H1 (cell line): Measurements from ENCODE around the gene ZNF407. TPM values are rescaled to one million over a fixed set of nuclear protein-coding genes. Genes with fewer than 3 reads are reported as not detected.

Experiments used
- CTCF ChIA-PET: fragments of 300-600 bp; sonication (Branson Sonifier 250); formaldehyde crosslinking; loops from one replicate; lab custom pipeline; 2021; ENCODE audit not compliant: partially characterized antibody; lab: Charles Lee
- POLR2A ChIA-PET: fragments of 300-600 bp; sonication (Branson Sonifier 250); formaldehyde crosslinking; loops from one replicate; lab custom pipeline; 2021; ENCODE audit warnings: inconsistent platforms; ENCODE audit not compliant: partially characterized antibody; lab: Charles Lee
- DNase-seq, 2 experiments: peaks; one replicate each; pipeline versions ENCODE4 v3.0.0 to v3.0.0-alpha.2; 2010 to 2022; ENCODE audit warnings: low spot score in 2 of 2, low read depth in 1 of 2, mixed read lengths in 1 of 2
- FAIRE-seq: peaks from 2 replicates; lab custom pipeline; 2011; peaks lifted over from hg19 to GRCh38; lab: Jason Lieb, UNC
- H2AFZ ChIP-seq: 2 replicates; pipeline ENCODE4 v1.8.1; 2012; ENCODE audit warnings: low read length, inconsistent platforms
- H2AK5ac ChIP-seq: 2 replicates; pipeline ENCODE4 v1.6.1; 2013; ENCODE audit warnings: low read depth, low read length
- H2BK120ac ChIP-seq: replicated peaks from 2 replicates; pipeline ENCODE3; 2013; ENCODE audit warnings: low read depth, low read length, inconsistent platforms
- H2BK12ac ChIP-seq: 2 replicates; pipeline ENCODE4 v1.6.1; 2013; ENCODE audit warnings: low read depth, low read length
- H2BK15ac ChIP-seq: 2 replicates; pipeline ENCODE4 v1.6.1; 2013; ENCODE audit warnings: low read length
- H2BK20ac ChIP-seq: 2 replicates; pipeline ENCODE4 v1.6.1; 2013; ENCODE audit warnings: low read length
- H2BK5ac ChIP-seq: 2 replicates; pipeline ENCODE4 v1.6.1; 2013; ENCODE audit warnings: low read depth, low read length
- H3K14ac ChIP-seq: 2 replicates; pipeline ENCODE4 v1.6.1; 2013; ENCODE audit warnings: inconsistent platforms; ENCODE audit not compliant: insufficient read length
- H3K18ac ChIP-seq: 2 replicates; pipeline ENCODE4 v1.6.1; 2013; ENCODE audit warnings: low read length; ENCODE audit errors: extremely low read depth
- H3K23ac ChIP-seq: 2 replicates; pipeline ENCODE4 v1.6.1; 2013; ENCODE audit warnings: inconsistent platforms; ENCODE audit not compliant: insufficient read length
- H3K23me2 ChIP-seq: 2 replicates; pipeline ENCODE4 v1.6.1; 2013; ENCODE audit warnings: low read depth, low read length
- H3K27ac ChIP-seq: 2 replicates; pipeline ENCODE4 v1.6.1; 2011; ENCODE audit warnings: low read depth, low read length, inconsistent platforms
- H3K27me3 ChIP-seq, 4 experiments: replicated peaks in 1 of 4; 1 replicate in 1 of 4; 2 replicates in 3 of 4; pipeline versions ENCODE4 v1.6.1 to v1.8.1; 2011 to 2013; ENCODE audit warnings: low read length in 3 of 4, mild to moderate bottlenecking in 3 of 4, inconsistent platforms in 2 of 4, mixed read lengths in 2 of 4, moderate library complexity in 1 of 4; ENCODE audit not compliant: control insufficient read depth in 3 of 4, insufficient read depth in 3 of 4; ENCODE audit errors: extremely low read depth in 1 of 4
- H3K36me3 ChIP-seq, 4 experiments: 2 replicates each; pipeline versions ENCODE4 v1.6.1 to v1.8.1; 2011 to 2013; ENCODE audit warnings: mild to moderate bottlenecking in 4 of 4, low read length in 3 of 4, moderate library complexity in 2 of 4, control low read depth in 1 of 4, inconsistent platforms in 1 of 4; ENCODE audit not compliant: insufficient read depth in 4 of 4, control insufficient read depth in 2 of 4
- H3K4ac ChIP-seq: replicated peaks from 2 replicates; pipeline ENCODE3; 2013; ENCODE audit warnings: low read length, low read depth, mixed read lengths, inconsistent platforms; ENCODE audit not compliant: insufficient read length
- H3K4me1 ChIP-seq, 4 experiments: replicated peaks in 1 of 4; 1 replicate in 1 of 4; 2 replicates in 3 of 4; pipeline versions ENCODE4 v1.6.1 to v1.8.1; 2011 to 2013; ENCODE audit warnings: low read length in 3 of 4, inconsistent platforms in 2 of 4, mixed read lengths in 1 of 4; ENCODE audit not compliant: insufficient read depth in 4 of 4, control insufficient read depth in 3 of 4
- H3K4me2 ChIP-seq, 2 experiments: 2 replicates each; pipeline versions ENCODE4 v1.6.1 to v1.8.1; 2011 to 2013; ENCODE audit warnings: low read depth in 2 of 2, low read length in 2 of 2, control low read depth in 1 of 2, inconsistent platforms in 1 of 2, mild to moderate bottlenecking in 1 of 2; ENCODE audit not compliant: insufficient read depth in 1 of 2
- H3K4me3 ChIP-seq, 4 experiments: fragments of 200-600, 300-600 bp in 1 of 4; sonication (generic), shearing (Covaris generic), sonication (Bioruptor Twin) in 1 of 4; 2 replicates each; pipeline versions ENCODE4 v1.5.1 to v1.8.1; 2011 to 2016; ENCODE audit warnings: low read length in 4 of 4, low read depth in 3 of 4, control low read depth in 2 of 4, inconsistent platforms in 2 of 4, mild to moderate bottlenecking in 2 of 4, mixed read lengths in 1 of 4, moderate library complexity in 1 of 4; ENCODE audit not compliant: insufficient read depth in 2 of 4; ENCODE audit errors: extremely low read depth in 1 of 4
- H3K56ac ChIP-seq: replicated peaks from 2 replicates; pipeline ENCODE3; 2013; ENCODE audit warnings: low read depth, mild to moderate bottlenecking, mixed read lengths, low read length, inconsistent platforms; ENCODE audit not compliant: insufficient read length
- H3K79me1 ChIP-seq: 2 replicates; pipeline ENCODE4 v1.6.1; 2013; ENCODE audit warnings: low read depth, low read length, control low read depth
- H3K79me2 ChIP-seq, 2 experiments: 2 replicates each; pipeline versions ENCODE4 v1.6.1 to v1.8.1; 2012 to 2013; ENCODE audit warnings: low read length in 2 of 2, mild to moderate bottlenecking in 2 of 2, inconsistent platforms in 1 of 2; ENCODE audit not compliant: insufficient read depth in 2 of 2, control insufficient read depth in 1 of 2
- H3K9ac ChIP-seq, 4 experiments: replicated peaks in 1 of 4; 1 replicate in 1 of 4; 2 replicates in 3 of 4; pipeline versions ENCODE4 v1.6.1 to v1.8.1; 2011 to 2013; ENCODE audit warnings: low read depth in 3 of 4, low read length in 3 of 4, control low read depth in 2 of 4, mild to moderate bottlenecking in 2 of 4, moderate library complexity in 2 of 4, inconsistent platforms in 1 of 4; ENCODE audit errors: extremely low read depth in 1 of 4
- H3K9me3 ChIP-seq, 2 experiments: 2 replicates each; pipeline versions ENCODE4 v1.6.1 to v1.8.1; 2012 to 2013; ENCODE audit warnings: mild to moderate bottlenecking in 2 of 2, moderate library complexity in 2 of 2, control low read depth in 1 of 2, inconsistent platforms in 1 of 2, low read depth in 1 of 2, low read length in 1 of 2, mixed read lengths in 1 of 2; ENCODE audit not compliant: insufficient read depth in 2 of 2
- H4K20me1 ChIP-seq, 2 experiments: replicated peaks in 1 of 2; 2 replicates each; pipeline versions ENCODE3 to v1.8.1; 2011 to 2013; ENCODE audit warnings: inconsistent platforms in 2 of 2, low read length in 2 of 2, mild to moderate bottlenecking in 1 of 2; ENCODE audit not compliant: insufficient read depth in 2 of 2, control insufficient read depth in 1 of 2
- H4K5ac ChIP-seq: 2 replicates; pipeline ENCODE4 v1.6.1; 2013; ENCODE audit warnings: low read length, low read depth, mixed read lengths, inconsistent platforms; ENCODE audit not compliant: insufficient read length
- H4K8ac ChIP-seq: 2 replicates; pipeline ENCODE4 v1.8.0; 2013; ENCODE audit warnings: mild to moderate bottlenecking, moderate library complexity, low read length, inconsistent platforms; ENCODE audit not compliant: insufficient read depth; ENCODE audit errors: extremely low read depth
- H4K91ac ChIP-seq: replicated peaks from 2 replicates; pipeline ENCODE3; 2013; ENCODE audit warnings: low read length, mixed read lengths, inconsistent platforms; ENCODE audit not compliant: insufficient read length
- BCL11A ChIP-seq, 2 experiments: IDR thresholded peaks; one replicate each; pipeline ENCODE4 v1.6.1; 2011; ENCODE audit warnings: low read depth in 2 of 2, low read length in 2 of 2, mild to moderate bottlenecking in 2 of 2
- CREB1 ChIP-seq: IDR thresholded peaks from 2 replicates; pipeline ENCODE4 v1.6.1; 2012; ENCODE audit warnings: inconsistent platforms
- RAD21 ChIP-seq, 2 experiments: IDR thresholded peaks in 1 of 2; conservative IDR thresholded peaks in 1 of 2; 2 replicates each; pipeline ENCODE4 v1.6.1; 2011; ENCODE audit warnings: low read depth in 2 of 2, low read length in 2 of 2, improper control_type of control experiment in 1 of 2, inconsistent platforms in 1 of 2, mild to moderate bottlenecking in 1 of 2, moderate library complexity in 1 of 2
- WGBS, 2 experiments: shearing (Covaris generic) in 1 of 2; methylation state at CpG; one replicate each; pipeline versions ENCODE4 v1.1.6 to v1.1.7; 2013 to 2015; ENCODE audit warnings: low lambda C conversion rate in 2 of 2, mixed read lengths in 2 of 2, inconsistent platforms in 1 of 2, low coverage in 1 of 2, missing lambda C conversion rate in 1 of 2; ENCODE audit not compliant: insufficient replicate concordance in 2 of 2, insufficient coverage in 1 of 2, insufficient read length in 1 of 2; ENCODE audit errors: extremely low coverage in 1 of 2, missing lambda C conversion rate in 1 of 2; 5-methylcytosine and 5-hydroxymethylcytosine counted together
- polyA plus RNA-seq, 7 experiments: library from polyadenylated mRNA; depleted of rRNA in 3 of 7; stranded (reverse) in 5 of 7; unstranded in 2 of 7; fragments of >200 nt in 5 of 7; fragments of 200-250 nt in 2 of 7; gene quantifications; 1 replicate in 5 of 7; 2 replicates in 1 of 7; 4 replicates in 1 of 7; pipeline versions ENCODE4 v1.2.1 to v1.2.3, GENCODE V29; 2011 to 2013; ENCODE audit warnings: missing spikeins in 2 of 7, mixed read lengths in 2 of 7
- total RNA-seq: library from RNA; stranded (reverse); fragmentation: NEBNext Ultra II Directional; extraction: Animal tissue kit (Norgen Biotek cat#: 25700); gene quantifications from 2 replicates; pipeline ENCODE4 v1.2.1, GENCODE V29; 2021

Gene ZNF407
- total and polyA plus RNA-seq, 2 of the 8 experiments (the other 6 are each of a cell fraction or from before 2014, with no cell fraction given), result 1.5 to 6.8 TPM

GRCh38 chr18:75003039-75003438 is 405.4 kb downstream of the ZNF407 start:
- Histone ChIP-seq H3K79me1 (no peaks in the 10 kb centered on the region), H3K27me3 (no peaks in the 10 kb centered on the region), H3K79me2 (no peaks in the 10 kb centered on the region), H3K27ac (no peak overlapping the region), H2BK5ac (no peak overlapping the region), H3K4ac (no peak overlapping the region), H3K23me2 (no peaks in the 10 kb centered on the region), H2BK15ac (no peak overlapping the region), H2AK5ac (no peak overlapping the region), H3K4me2 (no peak overlapping the region), H2AFZ (no peak overlapping the region), H3K4me3 (no peak overlapping the region), H3K23ac (no peak overlapping the region), H3K9me3 (no peaks in the 10 kb centered on the region), H4K5ac (no peak overlapping the region), H3K9ac (no peak overlapping the region), H3K4me1 (peaks cover 0 to 2% (median 0%) of the 10 kb centered on the region in 4 experiments; a peak in 2 of 7 replicates), H3K36me3 (no peaks in the 10 kb centered on the region), H4K20me1 (no peaks in the 10 kb centered on the region), H3K56ac (no peak overlapping the region), H2BK12ac (no peak overlapping the region), H3K18ac (no peak overlapping the region), H2BK20ac (no peak overlapping the region), H2BK120ac (no peak overlapping the region), H4K8ac (no peak overlapping the region), H3K14ac (no peak overlapping the region), H4K91ac (no peak overlapping the region)
- POLR2A ChIA-PET, result no interaction called here
- TF ChIP-seq RAD21 (IDR thresholded peaks at IDR 0.05 in 1 of 2, conservative IDR thresholded peaks at IDR 0.05 in 1 of 2; ENCODE audit: low read depth in 2 of 2, low read length in 2 of 2) (no peak), CREB1 (no peak), BCL11A (IDR thresholded peaks at IDR 0.05; ENCODE audit: low read depth in 2 of 2, low read length in 2 of 2) (no peak)
- CTCF ChIA-PET, result interaction anchor here (1.0 to 1.2 kb wide), 2 partner anchors 40 to 185 kb away, joined by 3 to 5 read pairs; no protein-coding TSS in a partner anchor
- WGBS, 2 experiments, result 89% methylated on average over 2 of the region's 2 CpGs; no CpG with 5 or more reads in 1 of the 2 experiments
- DNase-seq, result no peak
- no peak for FAIRE-seq
